DOHH2 (cell line): ENCODE measurements around the gene ZNF83.

ENCODE experiments used
- EZH2phosphoT487 ChIP-seq: fragments of 200-600 bp; sonication (generic); IDR thresholded peaks from 2 replicates; pipeline ENCODE4 v1.6.1; 2017; ENCODE audit warnings: borderline replicate concordance, mild to moderate bottlenecking, antibody characterized with exemption, low read length, moderate library complexity, mixed read lengths
- TF ChIP-seq, protein P1 (sequence below): fragments of 200-600 bp; sonication (generic); IDR thresholded peaks from one replicate; pipeline ENCODE4 v1.5.1; 2014; ENCODE audit warnings: antibody characterized with exemption, mild to moderate bottlenecking, low read depth, low read length; ENCODE audit not compliant: poor library complexity, severe bottlenecking

DNA sequence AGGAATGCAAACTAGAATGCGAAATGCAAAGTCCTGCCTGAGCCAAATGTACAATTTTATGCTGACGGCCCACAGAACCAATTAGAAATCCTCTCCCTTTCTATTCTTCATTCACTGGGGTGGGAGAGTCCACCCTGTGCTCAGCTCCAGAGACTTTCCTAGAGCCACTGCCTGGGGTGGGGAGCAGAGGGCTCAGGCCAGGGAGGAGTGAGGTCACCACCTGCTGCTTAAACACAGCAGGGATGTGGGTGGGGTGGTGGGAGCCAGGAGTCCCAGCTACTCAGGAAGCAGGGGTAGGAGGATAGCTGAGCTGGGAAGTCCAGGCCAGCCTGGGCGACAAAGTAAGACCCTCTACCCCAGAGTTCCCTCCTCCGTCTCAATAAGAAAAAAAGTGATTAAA, 26.9 kb upstream of the ZNF83 start:
- TF ChIP-seq, protein P1, sequence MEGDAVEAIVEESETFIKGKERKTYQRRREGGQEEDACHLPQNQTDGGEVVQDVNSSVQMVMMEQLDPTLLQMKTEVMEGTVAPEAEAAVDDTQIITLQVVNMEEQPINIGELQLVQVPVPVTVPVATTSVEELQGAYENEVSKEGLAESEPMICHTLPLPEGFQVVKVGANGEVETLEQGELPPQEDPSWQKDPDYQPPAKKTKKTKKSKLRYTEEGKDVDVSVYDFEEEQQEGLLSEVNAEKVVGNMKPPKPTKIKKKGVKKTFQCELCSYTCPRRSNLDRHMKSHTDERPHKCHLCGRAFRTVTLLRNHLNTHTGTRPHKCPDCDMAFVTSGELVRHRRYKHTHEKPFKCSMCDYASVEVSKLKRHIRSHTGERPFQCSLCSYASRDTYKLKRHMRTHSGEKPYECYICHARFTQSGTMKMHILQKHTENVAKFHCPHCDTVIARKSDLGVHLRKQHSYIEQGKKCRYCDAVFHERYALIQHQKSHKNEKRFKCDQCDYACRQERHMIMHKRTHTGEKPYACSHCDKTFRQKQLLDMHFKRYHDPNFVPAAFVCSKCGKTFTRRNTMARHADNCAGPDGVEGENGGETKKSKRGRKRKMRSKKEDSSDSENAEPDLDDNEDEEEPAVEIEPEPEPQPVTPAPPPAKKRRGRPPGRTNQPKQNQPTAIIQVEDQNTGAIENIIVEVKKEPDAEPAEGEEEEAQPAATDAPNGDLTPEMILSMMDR = no peak
- no peak for TF ChIP-seq EZH2phosphoT487
